NCI-H1417 treated with DMSO at 0.1 percent for 48 hours (cell line): Measurements from ENCODE around the gene HMGB4.

Source experiments
- DNase-seq: peaks from one replicate; lab custom pipeline; 2025; lab: John Stamatoyannopoulos, UW

The HMGB4 gene

DNA sequence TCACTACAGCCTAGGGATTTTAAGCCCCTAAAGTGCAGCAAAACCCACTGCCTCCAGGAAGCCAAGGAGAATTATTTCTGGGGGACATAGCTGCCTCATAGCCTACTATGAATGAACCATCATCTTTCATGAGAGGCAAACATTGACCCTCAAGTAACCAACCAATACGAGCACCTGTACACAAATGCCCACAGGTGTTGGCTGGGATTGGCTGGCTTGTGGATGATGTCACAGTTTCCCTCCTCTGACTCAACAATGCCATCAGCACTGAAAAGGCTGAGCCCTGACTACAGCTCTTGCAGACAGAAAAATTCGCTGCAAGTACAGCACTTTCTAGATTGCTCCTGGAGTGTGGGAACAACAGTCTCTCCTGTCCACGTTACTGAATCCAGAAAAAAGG is at the start of gene HMGB4:
Gene HMGB4 (plus strand): TSS at position 301 of the 400 bp plus-strand sequence. CDS start 113 bp downstream, outside the sequence.
- no peak for DNase-seq

DNA sequence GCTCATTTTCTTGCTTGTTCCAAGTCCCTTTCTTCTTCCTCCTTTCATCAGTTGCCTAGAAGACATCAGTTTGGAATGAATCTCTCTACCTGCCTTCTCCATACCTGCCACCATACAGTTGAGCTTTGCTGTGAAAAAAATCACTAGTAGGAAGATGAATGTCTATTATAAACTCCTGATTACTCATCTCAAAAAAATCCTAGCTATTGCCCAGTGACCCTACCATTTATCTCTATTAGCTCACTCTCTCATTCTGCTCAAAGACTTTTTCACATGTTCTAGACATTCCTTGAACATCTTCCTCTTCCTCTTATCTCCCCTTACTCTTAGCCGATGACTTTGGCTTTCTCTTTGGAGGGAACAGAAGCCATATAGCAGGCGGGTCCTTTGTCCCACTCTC is 49.7 kb upstream of the HMGB4 start:
- no peak for DNase-seq

DNA sequence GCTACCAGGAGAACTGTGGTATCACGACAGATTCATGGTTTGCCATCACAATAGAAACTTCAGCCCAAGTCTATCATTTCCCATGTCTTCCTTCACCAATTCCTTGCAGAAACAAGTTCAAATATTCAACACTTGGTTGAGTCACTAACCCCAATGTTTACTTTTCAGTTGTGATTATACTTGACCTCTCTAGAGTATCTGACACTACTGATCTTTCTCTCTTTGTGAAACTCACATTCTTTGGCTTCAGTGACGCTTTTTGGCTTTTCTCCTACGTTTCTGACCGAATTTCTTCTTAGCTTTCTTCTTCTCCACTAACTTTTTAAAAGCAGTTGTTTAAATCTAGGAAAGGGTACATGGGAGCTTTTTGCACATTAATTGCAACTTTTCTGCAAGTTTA is 48.8 kb upstream of the HMGB4 start:
- DNase-seq: no peak

GRCh38 chr1:33818071-33818470 is 45.8 kb upstream of the HMGB4 start:
- DNase-seq: no peak

DNA sequence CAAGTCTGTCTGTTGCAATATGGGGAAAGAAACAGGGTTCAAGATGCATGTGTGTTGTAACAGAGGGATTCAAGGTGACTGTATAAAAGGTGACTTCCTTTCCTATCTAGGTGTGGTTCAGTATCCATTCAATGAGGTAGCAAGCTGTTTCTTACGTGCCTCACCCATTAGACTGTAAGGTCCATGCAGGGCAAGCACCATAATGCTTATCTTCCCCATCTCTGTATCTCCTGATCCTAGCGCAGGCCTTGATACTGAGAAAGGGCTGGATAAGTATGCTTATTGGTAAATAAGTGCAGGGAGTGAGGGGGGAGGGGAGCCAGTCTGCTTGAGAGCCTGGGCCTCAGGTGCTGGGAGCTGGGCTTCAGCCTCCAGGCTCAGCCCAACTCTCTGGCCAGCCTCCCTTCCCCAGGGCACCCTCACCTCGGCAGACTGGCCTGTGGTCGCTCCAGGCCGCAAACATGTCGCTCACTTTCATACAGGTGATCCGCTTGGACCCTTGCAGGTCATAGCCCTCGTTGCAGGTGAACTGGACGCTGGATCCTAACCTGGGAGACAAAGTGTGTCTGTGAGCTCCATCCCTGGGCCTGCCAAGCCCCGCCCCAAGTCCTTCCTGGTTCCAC is 44.5 kb upstream of the HMGB4 start:
- DNase-seq: no peak

DNA sequence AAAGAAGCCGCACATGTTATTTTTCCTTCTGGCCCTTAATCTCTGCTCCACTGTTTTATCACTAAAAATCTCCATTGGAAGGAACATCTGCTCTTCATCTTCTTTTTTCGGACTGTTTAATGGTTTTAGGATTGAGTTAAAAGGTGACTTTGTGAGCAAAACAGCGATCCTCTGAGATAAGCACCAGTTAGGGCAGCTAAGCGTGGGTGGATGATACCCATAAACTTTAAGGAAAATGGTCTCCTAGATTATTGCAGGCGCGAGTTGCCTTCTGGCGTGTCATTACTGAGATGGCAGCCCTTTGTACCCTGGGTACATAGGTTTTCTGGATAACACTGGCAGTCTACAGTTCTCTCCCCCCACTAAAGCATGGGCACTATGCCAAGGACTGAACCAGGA is 44.0 kb upstream of the HMGB4 start:
- DNase-seq: no peak

GRCh38 chr1:33820804-33821203 is 43.1 kb upstream of the HMGB4 start:
- DNase-seq: no peak

GRCh38 chr1:33821291-33821690 is 42.6 kb upstream of the HMGB4 start:
- DNase-seq: no peak

GRCh38 chr1:33822396-33822795 is 41.5 kb upstream of the HMGB4 start:
- no peak for DNase-seq

GRCh38 chr1:33823401-33823800 is 40.5 kb upstream of the HMGB4 start:
- no peak for DNase-seq

GRCh38 chr1:33823830-33824229 is 40.0 kb upstream of the HMGB4 start:
- no peak for DNase-seq

- DNase-seq: no peak
Measured at GRCh38 chr1:33824321-33824720, 39.6 kb upstream of the HMGB4 start.

GRCh38 chr1:33824971-33825370 is 38.9 kb upstream of the HMGB4 start:
- DNase-seq: no peak

- DNase-seq: no peak
Measured at GRCh38 chr1:33825506-33825905, 38.4 kb upstream of the HMGB4 start.

DNA sequence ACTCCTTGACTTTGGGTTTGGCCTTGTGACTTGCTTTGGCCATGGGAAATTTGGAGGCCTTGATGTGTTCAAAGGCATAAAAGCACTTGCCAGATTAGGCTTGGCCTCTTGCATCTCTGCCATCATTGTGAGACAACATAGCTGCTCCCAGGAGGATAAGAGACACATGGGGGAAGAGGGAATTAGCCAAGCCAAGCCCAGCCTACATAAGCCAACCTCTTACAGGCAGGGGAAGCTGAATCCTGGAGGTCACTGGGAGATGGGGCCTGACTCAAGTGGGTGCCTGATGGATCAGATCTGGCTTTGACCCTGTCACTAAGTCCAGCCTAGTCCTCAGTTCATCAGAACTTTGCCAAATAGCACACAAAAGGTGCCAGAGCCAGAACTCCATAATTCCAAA is 37.6 kb upstream of the HMGB4 start:
- no peak for DNase-seq

DNA sequence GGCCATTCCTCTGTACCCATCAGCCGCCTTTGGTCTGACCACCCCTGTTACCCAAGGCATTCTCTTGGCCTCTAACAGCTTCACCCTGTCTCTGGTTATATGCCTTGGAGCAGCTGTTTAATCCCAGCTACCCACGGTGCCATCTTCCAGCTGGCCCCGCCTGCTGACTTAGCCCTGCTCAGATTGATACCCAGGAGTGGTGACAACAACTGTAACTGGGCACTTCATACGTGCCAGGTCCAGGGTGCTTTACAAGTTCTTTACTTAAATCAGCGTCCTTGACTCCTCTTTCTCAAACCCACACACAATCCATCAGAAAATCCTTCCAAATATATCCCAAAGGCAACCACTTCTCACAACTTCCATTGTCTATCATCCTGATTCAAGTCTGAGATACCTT is 37.2 kb upstream of the HMGB4 start:
- DNase-seq: no peak

- no peak for DNase-seq
Measured at GRCh38 chr1:33828059-33828458, 35.8 kb upstream of the HMGB4 start.

DNA sequence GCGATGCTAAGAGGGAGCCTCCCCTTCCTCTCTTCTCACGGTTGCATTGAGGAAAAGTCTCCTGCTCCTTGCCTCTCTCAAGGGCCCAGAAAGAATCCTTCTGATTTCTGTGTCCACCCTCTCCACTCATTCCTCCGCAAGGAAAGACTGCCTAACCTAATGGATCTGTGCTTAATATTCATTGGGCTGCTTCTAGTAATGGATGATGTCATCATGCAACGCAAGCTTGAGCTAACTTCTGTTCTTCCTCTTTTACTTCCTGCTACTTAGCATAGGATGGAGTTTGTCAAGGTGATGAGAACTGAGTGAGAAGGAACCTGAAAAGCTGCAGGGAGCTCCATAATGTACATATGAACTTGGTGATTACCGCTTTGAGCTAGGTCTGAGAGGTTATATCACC is 35.2 kb upstream of the HMGB4 start:
- no peak for DNase-seq

- no peak for DNase-seq
Measured at GRCh38 chr1:33836911-33837310, 27.0 kb upstream of the HMGB4 start.

DNA sequence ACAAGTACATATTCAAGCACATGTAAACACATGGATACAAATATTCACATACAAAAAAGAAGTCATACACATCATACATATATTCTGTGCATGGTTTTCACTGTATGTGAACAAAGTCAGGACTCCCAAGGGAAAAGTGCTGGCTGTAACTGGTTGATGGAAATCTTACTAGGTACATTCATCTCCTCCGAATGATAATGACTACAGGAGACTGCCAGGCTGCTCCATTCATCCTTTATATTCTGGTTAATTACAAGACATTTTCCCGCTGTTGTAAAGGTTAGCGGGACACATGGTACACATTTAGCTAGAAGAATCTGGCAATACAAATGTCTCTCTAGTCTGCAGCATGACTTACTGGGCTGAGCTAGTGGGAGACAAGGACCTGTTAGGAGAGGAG is 26.2 kb upstream of the HMGB4 start:
- no peak for DNase-seq

DNA sequence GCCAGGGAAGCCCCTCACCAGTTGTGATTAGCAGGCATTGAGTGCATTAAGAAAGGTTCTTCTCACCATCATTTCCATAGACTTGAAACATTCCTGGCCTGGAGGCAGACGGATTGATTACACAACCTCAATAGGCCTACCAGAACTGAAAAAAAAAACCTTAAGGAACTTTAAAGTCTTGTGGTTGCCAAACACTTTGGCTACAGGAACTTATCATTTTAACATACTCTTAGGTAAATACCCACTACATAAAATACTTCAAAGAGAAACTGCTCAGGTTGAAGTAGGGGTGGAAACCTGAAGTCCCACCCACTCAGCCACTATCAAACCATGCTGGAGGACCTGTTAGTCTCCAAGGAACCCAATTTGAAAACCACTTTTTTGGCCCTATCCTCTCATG is 22.4 kb upstream of the HMGB4 start:
- no peak for DNase-seq

DNA sequence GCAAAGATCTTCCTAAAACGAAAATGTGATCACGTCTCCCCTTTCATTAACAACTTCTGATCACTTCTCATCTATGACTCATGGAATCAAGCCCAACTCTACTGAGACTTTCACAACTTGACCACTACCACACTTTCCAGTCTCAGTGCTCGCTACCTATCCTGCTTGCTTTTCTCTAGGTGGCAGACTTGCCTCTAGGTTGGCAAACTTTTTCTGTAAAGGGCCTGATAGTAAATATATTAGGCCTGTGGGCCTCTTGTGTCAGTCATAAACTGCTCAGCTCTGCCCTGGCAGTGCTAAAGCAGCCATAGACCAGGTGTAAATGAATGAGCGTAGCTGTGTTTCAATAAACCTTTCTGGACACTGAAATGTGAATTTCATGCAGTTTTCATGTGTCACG is 21.5 kb upstream of the HMGB4 start:
- no peak for DNase-seq

- DNase-seq: no peak
Measured at GRCh38 chr1:33844166-33844565, 19.7 kb upstream of the HMGB4 start.

DNA sequence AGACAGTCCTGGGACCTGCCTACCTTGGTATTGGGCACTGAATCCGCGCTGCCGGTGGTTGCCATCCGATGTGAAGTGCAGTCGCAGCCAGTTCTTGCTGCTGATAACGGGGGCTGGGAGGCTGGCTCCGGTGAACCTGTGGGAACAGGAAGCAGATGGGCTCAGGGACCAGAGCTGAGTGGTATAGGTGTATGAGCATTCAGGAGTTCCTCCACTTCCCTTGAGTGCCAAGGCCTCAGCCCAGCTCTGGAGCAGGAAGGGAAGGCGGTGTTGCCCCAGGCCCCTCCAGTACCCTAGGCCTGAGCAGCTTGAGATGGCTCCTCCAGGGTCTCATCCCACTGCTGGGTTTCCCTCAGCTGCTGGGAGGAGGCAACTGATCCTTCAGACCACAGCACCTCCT is 17.0 kb upstream of the HMGB4 start:
- DNase-seq: no peak
